GM23338 (cell line): ENCODE data around the gene EZR.

ENCODE experiments used
- EZH2 ChIP-seq: fragments of 200-600 bp; sonication (generic); IDR thresholded peaks from one replicate; pipeline ENCODE4 v1.8.0; 2017; ENCODE audit warnings: antibody characterized with exemption, mild to moderate bottlenecking, low read depth; ENCODE audit not compliant: unreplicated experiment
- EZH2phosphoT487 ChIP-seq: fragments of 200-600 bp; sonication (generic); IDR thresholded peaks from one replicate; pipeline ENCODE4 v1.8.1; 2018; ENCODE audit warnings: antibody characterized with exemption; ENCODE audit not compliant: unreplicated experiment
- POLR2AphosphoS5 ChIP-seq: IDR thresholded peaks from 2 replicates; pipeline ENCODE4 v1.6.1; 2016; ENCODE audit warnings: antibody characterized with exemption, low read depth
- TF ChIP-seq, protein P1 (sequence below), 2 experiments: fragments of 200-600 bp in 1 of 2; sonication (generic) in 1 of 2; conservative IDR thresholded peaks; 2 replicates each; pipeline versions ENCODE4 v1.5.1 to v1.6.1; 2016 to 2017; ENCODE audit warnings: antibody characterized with exemption in 2 of 2, low read depth in 2 of 2, mild to moderate bottlenecking in 2 of 2, moderate library complexity in 1 of 2
- TF ChIP-seq, protein P2 (sequence below): IDR thresholded peaks from 2 replicates; pipeline ENCODE4 v1.6.1; 2016; ENCODE audit warnings: antibody characterized with exemption

DNA sequence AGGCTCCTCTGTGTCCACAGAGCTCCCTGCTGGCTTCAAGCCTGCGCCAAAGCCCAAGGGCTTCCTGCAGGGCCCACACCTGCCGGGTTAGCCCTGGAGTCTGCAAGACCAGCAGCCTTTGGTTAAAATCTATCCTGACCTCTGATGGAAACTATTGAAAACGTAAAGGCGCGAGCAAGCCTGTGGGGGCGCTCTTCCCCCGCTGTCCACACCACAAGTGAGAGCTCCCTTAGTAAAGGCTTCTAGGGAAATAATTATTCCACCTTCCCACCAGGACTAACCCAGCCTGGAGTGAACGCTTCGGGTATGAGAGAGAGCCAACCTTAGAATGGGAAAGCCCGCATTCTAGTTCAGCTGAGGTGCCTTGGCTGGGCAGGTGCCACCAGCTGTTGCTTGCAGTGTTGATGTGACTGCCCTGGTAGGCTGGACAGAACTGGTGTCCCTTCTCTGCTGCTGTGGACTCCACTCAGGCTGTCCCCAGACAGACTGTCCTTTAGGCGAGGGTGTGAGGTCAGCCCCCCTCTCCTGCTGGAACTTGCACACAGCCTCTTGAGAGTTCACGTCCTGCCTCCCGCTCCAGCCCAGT is 100.6 kb downstream of the EZR start:
- TF ChIP-seq EZH2, result no peak
- TF ChIP-seq, protein P1, sequence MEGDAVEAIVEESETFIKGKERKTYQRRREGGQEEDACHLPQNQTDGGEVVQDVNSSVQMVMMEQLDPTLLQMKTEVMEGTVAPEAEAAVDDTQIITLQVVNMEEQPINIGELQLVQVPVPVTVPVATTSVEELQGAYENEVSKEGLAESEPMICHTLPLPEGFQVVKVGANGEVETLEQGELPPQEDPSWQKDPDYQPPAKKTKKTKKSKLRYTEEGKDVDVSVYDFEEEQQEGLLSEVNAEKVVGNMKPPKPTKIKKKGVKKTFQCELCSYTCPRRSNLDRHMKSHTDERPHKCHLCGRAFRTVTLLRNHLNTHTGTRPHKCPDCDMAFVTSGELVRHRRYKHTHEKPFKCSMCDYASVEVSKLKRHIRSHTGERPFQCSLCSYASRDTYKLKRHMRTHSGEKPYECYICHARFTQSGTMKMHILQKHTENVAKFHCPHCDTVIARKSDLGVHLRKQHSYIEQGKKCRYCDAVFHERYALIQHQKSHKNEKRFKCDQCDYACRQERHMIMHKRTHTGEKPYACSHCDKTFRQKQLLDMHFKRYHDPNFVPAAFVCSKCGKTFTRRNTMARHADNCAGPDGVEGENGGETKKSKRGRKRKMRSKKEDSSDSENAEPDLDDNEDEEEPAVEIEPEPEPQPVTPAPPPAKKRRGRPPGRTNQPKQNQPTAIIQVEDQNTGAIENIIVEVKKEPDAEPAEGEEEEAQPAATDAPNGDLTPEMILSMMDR (conservative IDR thresholded peaks at IDR 0.05; ENCODE audit: low read depth in 2 of 2), result peak; percentile 92
- no peak for TF ChIP-seq POLR2AphosphoS5
- TF ChIP-seq EZH2phosphoT487, result no peak
- TF ChIP-seq, protein P2, sequence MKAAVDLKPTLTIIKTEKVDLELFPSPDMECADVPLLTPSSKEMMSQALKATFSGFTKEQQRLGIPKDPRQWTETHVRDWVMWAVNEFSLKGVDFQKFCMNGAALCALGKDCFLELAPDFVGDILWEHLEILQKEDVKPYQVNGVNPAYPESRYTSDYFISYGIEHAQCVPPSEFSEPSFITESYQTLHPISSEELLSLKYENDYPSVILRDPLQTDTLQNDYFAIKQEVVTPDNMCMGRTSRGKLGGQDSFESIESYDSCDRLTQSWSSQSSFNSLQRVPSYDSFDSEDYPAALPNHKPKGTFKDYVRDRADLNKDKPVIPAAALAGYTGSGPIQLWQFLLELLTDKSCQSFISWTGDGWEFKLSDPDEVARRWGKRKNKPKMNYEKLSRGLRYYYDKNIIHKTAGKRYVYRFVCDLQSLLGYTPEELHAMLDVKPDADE, result no peak
